Activated CD8-positive, alpha-beta memory T cell treated with anti-CD3 and anti-CD28 coated beads for 1 hour (primary cell): ENCODE results near the gene CFAP221.
A peak's percentile ranks its signal among the peaks of the same experiment; 100 is the strongest.

Experiments
- DNase-seq, 2 donors: peaks; one replicate each; pipeline ENCODE4 v3.0.0-alpha.2; 2020; ENCODE audit warnings: low read depth in 1 of 2; ENCODE audit errors: extremely low read depth in 1 of 2

Gene CFAP221

DNA sequence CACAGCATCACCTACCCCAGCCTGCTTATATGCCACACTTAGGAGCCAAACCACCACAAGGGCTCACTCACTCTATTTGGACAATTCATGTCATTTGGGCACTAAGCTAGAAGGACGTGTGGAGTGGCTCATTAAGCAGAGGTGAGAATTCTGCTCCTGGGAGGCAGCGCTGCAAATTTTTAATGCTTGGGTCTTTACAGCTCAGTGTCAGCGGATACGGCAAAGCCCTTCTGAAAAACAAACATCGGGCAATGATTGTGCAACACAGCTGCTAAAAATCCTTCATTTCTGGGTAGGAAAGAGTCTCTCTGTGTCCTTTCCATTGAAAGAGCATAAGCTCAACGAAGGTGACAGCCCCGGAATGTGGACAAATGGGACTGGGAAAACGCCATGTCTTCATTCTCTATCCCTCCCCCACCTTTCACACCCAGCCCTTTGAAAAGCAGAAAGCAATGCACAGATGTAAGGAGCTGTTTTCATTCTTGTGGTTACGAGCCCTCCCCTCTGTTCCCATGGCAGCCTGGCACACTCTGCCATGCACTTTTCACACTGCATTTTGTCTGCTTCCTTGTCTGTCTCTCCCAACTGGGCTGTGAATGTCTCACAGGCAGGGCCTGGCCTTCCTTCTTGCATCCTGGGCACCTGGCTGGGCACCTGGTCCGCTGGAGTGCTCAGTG is 150.7 kb downstream of the CFAP221 start:
- no peak for DNase-seq

DNA sequence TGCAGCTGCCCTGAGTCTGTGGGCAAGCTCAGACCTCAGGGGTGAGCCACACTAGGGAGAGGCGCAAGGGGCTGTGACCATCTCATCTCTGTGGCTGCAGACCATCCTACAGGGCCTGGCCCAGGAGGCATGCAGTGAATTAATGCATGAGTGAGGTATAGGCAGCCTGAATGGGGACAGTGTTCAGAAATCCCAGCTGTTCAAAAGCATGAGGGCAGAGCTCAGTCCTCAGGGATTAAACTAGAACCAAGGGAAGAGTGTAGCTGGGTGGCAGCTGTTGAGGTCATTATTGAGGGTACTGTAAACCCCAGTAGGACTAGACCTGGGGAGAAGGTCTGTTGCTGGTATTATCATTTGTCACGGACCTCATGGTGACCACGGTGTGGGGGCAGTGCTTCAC is 151.8 kb downstream of the CFAP221 start:
- DNase-seq = no peak

DNA sequence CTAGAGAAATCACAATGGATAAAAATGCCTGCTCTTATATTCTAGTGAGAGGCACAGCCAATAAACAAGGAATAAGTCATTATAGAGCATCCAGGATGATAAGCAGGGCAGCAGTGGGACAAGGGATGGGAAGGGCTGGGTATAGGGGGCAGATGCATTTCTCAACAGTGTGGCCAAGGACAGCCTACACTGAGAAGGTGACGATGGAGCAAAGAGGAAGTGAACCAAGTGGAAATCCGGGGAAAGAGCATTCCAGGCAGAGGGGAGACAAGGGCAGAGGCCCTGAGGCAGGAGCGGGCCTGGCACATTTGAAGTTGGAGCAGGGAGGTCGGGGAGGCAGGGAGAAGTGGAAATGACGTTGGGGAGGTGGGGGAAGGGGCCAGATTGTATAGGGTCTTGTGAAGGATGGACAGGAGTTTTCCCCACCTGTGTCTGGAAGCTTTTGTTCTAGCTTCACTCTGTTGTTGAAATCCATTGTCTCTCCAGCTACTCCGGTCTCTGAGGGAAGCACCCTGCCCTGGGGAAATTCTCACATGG is 152.3 kb downstream of the CFAP221 start:
- no peak for DNase-seq

DNA sequence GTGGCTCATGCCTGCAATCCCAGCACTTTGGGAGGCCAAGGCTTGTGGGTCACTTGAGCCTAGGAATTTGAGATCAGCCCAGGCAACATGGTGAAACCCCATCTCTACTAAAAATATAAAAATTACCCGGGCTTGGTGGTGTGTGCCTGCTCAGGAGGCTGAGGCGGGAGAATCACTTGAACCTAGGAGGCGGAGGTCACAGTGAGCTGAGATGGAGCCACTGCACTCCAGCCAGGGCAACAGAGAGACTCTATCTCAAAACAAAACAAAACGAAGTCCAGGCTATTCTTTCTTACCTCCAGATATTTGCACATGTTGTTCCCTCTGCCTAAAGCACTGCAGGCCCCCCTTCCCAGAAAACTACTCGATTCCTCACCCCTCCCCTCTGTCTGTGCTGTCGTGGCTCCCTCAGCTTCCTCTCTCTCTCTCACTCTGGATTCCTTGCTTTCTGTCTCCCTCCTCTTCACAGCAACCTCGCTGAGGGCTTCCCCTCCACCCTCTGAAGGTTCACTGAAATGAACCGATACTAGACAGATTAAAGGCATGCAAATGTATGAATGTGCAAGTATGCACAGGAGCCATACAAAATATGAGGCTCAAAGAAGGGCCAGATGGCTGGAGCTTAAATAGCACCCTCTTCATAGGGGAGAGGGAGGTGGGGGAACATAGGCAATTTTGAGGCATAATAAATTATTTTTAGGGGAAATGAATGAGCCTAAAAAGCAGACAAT is 153.2 kb downstream of the CFAP221 start:
- DNase-seq = no peak

DNA sequence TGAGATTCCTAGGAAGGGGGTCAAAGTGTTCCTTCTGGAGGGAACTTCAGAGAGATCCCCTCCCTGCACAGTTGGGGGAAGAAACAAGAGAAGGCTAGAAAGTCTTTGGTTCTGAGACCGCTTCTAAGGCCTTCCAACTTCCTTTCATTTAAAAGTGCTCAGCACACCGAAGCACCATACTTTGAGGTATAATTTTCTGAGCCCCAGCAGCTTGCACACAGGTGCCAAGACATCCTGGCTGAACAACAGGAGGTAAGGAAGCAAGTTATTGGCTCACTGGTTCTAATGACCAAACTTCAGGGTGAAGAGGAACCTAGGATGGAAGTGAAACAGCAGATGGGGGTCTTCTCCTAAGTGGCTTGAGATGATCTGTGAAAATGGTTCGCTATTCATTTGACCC is 154.0 kb downstream of the CFAP221 start:
- DNase-seq = no peak

DNA sequence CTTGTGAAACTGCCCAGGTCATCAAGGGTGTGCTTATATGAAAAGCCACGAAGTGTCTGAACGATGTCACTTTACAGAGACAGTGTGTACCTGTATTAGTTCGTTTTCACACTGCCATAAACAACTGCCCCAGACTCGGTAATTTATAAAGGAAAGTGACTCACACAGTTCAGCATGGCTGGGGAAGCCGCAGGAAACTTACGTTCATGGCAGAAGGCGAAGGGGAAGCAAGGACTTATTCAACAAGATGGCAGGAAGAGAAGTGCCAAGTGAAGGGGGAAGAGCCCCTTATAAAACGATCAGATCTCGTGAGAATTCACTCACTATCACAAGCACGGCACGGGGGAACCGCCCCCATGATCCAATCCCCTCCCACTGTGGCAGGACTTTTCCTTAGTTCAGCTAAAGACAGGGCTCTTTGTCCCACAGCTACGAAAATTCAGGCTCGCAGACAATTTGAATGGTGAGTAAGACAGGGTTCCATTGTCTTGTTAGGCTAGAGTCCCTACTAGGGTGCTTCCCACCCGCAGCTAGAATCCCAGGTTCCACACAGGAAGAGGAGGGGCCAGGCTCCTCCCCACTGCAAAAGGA is 154.9 kb downstream of the CFAP221 start:
- DNase-seq = no peak

DNA sequence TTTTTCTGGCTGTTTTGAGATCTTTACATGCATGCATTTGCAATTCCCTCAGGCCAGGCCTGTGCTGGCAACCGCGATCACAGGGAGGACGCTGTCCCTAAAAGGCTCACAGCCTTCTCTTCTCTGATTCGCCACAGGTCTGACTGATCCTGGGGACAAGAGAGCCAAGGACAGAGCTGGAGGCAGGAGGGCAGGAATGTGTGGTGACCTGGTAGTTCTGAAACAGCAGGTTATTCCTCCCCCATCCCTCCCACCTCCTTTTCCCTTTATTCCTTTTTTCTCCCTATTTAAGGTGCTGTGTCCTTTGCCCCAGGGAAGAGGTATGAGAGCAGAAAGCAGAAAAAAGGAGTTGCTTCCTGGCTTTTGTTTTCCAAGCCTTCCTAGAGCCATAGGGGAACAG is 156.6 kb downstream of the CFAP221 start:
- DNase-seq = no peak

DNA sequence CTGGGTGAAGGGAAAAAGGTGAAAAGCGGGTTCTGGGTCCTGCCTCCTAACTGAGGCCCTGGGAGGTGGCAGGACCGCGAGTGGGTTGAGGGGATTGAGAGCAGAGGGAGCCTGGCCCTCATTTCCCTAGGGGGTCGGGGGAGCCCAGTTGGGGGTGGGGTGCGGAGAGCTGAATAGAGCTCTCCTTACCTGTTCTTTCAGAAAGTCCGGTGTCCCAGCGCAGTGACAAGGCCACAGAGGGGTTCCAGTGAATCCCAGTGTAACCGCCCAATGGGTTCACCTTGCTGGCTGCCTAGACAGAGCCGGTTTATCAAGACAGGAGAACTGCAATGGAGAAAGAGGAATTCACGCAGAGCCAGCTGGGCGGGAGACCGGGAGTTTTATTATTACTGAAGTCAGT is 157.1 kb downstream of the CFAP221 start:
- no peak for DNase-seq

DNA sequence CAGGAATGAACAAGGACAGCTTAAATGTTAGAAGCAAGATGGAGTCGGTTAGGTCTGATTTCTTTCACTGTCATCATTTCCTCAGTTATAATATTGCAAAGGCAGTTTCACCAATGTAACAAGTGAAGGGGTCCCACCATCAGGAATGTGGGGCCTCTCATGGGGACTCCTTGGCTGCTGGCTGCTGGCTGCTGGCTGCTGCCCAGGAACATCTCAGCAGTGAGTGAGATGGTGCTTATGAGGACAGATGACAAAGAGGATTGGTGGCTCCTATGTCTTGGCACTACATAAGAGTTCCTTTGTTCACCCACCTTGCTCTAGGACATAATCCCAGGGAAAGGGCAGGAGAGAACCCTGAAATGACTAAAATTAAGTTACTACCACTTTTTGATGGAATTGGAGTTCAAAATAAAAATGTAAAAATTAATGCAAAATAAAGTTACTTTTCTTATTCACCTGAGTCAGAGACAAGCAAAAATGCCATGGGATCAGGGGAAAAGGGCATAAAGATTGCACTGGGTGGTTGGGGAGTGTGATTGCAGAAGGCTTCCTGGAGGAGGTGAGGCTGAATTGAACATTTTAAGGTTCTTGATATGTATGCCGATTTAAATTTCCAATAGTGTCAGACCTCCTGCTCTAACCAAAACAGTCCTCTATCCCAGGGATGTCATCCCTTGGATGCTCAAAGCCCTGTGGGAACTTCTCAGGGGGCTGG is 158.1 kb downstream of the CFAP221 start:
- no peak for DNase-seq

DNA sequence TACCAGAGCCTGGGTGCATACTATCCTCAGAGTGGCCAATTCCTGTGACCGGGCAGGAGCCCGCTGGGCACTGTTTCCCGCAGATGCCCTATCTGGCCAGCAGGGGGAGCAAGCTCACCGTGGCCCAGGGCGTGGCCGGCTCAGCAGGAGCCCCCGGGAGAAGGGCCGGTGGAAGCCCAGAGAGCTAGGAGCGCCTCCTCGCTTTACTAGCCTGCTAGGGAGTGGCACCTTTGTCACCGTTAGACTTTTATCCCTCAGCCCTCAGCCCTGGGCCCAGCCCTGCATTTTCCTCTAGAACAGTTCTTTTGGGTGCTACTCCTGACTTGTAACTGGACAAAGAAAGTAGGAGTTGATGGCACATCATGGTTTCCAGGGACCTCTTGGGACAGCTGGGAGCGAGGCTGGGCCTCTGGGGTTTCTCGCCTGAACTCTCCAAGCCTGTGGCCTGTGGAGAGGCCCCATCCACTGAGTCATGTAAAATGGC is 158.7 kb downstream of the CFAP221 start:
- peak; percentile 12 to 50 for DNase-seq

DNA sequence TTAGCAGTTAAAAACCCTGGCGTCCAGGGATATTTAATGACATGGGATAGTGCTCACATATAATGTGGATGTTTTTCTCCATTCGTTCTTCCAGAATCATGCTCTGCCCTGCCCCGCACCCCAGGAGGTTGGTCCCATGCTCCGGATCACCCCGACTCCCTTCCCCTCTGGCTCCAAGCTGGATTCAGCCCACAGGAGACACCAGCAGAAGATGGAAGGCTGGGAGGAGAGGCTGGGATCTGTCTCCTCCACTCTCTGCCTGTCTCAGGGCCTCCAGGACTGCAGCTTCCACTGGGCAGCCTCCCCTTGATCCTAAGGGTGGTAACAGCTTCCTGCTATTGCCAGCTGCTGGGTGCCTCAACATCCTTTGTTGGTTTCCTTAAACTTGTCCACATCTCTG is 159.3 kb downstream of the CFAP221 start:
- no peak for DNase-seq

DNA sequence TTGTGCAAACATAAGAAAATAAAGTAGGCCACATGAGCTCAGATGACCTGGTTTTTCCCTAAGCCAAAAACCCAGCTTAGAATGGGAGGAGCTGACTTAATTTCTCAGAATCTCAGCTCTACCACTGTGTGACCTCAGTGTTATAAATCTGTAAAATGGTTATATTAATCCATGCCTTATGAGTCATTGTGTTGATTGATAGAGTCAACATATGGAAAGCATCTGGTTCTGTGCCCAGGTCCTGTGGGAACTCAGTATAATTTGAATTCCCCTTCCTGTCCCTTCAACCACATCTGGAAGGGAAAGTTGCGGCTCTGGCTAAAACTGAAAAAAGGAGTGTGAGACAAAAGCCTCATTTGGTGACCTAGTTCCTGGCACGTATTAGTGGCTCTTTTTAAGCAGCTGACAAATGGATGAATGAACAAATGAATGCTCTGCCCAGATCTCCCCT is 160.4 kb downstream of the CFAP221 start:
- DNase-seq = no peak

DNA sequence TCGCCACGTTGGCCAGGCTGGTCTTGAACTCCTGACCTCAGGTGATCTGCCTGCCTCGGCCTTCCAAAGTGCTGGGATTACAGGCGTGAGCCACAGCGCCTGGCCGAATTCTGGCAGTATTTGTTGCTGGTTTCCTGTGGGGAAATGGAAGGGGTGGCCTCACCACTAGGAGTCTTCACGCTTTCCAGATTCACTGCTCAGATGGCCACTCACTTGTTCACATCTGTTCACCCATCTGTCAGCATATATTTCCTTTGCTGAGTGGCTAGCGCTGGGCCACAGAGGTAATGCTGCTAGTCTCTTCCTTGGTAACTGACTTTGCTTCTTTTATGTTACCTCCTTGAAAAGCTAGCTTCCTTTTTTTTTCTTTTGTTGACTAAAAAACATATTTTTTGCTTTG is 162.0 kb downstream of the CFAP221 start:
- DNase-seq = no peak
